Mesenteric fat pad (tissue), 1 donor: ENCODE data around the gene TSHZ3. TPM values are rescaled to one million over a fixed set of nuclear protein-coding genes. Genes with fewer than 3 reads are reported as not detected.

Experiments
- DNase-seq: peaks from one replicate; pipeline ENCODE4 v3.0.0-alpha.2; 2020; ENCODE audit warnings: low spot score
- long read RNA-seq: library from polyadenylated mRNA; unstranded; transcript quantifications from one replicate; pipeline ENCODE4 v2.0.0, GENCODE V29; 2020
- total RNA-seq: library from RNA; stranded (reverse); fragmentation: NEBNext Ultra II Directional; extraction: Animal tissue kit (Norgen Biotek cat#: 25700); gene quantifications from one replicate; pipeline ENCODE4 v1.2.1, GENCODE V29; 2021
- donor health status: DM: yes; HTN: yes; CAD: no.

Gene TSHZ3, protein sequence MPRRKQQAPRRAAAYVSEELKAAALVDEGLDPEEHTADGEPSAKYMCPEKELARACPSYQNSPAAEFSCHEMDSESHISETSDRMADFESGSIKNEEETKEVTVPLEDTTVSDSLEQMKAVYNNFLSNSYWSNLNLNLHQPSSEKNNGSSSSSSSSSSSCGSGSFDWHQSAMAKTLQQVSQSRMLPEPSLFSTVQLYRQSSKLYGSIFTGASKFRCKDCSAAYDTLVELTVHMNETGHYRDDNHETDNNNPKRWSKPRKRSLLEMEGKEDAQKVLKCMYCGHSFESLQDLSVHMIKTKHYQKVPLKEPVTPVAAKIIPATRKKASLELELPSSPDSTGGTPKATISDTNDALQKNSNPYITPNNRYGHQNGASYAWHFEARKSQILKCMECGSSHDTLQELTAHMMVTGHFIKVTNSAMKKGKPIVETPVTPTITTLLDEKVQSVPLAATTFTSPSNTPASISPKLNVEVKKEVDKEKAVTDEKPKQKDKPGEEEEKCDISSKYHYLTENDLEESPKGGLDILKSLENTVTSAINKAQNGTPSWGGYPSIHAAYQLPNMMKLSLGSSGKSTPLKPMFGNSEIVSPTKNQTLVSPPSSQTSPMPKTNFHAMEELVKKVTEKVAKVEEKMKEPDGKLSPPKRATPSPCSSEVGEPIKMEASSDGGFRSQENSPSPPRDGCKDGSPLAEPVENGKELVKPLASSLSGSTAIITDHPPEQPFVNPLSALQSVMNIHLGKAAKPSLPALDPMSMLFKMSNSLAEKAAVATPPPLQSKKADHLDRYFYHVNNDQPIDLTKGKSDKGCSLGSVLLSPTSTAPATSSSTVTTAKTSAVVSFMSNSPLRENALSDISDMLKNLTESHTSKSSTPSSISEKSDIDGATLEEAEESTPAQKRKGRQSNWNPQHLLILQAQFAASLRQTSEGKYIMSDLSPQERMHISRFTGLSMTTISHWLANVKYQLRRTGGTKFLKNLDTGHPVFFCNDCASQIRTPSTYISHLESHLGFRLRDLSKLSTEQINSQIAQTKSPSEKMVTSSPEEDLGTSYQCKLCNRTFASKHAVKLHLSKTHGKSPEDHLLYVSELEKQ
- total RNA-seq: 12.6 TPM
- long read RNA-seq, partial matches to known transcripts: 0 of 45 reads
- long read RNA-seq, other reads (novel, unspliced or antisense): 45 of 45 reads

DNA sequence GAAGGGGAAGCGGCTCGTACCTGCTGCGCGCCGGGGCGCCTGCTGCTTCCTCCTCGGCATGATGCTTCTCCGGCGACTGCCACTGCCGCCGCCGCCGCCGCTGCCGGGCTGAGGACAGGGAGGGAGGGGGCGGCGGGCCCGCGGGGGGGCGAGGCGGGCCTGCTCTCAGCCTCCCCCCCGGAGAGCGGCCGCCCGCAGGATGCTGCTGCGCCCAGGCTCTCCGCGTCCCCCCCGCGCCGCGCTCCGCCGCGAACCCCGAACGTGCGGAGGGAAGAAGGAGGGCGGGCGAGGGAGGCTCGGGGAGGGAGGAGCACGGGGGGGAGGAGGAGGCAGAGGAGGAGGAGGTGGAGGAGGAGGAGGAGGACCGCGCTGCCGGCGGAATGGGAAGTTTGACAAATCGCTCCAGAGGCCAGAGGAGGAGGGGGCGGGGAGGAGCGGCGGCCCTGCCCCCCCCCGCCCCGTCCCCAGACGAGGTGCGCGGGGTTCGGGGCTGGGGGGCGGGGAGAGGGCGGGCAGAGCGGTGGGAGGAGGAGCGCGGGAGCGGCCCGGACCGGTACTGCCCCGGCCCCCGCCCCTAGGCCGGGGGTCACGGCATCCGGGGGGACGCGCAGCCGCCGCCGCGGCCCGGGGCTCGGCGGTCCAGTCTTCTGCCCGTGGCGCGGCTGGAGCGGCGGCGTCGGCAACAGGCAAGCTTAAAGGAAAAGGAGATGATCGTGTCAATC is at the start of gene TSHZ3:
Gene TSHZ3 (minus strand): TSS at position 277 of the 722 bp plus-strand sequence. CDS start 217 bp downstream, at position 60.
- DNase-seq: no peak

- no peak for DNase-seq
These were observed 48.1 kb upstream of the TSHZ3 start for GRCh38 chr19:31397308-31397707.

DNA sequence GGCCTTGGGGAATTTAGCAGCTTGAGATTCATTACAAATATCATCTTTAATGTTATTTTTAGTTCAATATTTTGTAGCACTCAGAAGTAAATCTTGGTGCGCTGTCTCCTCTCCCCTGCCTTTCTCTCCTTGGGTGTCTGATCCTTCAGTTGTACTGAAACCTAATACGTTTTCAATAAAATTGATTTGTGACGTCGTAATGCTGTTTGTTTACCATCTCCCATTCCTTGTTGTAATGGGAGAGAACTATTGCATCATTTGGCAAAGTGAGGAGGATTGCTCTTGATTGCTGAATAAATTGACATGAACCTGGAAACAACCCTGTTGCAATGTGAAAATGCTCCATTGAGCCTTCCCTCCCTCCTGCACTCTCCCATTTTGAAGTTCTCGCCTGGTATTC is 43.2 kb upstream of the TSHZ3 start:
- DNase-seq: no peak

- no peak for DNase-seq
These were observed 42.3 kb upstream of the TSHZ3 start for GRCh38 chr19:31391518-31391917.

DNA sequence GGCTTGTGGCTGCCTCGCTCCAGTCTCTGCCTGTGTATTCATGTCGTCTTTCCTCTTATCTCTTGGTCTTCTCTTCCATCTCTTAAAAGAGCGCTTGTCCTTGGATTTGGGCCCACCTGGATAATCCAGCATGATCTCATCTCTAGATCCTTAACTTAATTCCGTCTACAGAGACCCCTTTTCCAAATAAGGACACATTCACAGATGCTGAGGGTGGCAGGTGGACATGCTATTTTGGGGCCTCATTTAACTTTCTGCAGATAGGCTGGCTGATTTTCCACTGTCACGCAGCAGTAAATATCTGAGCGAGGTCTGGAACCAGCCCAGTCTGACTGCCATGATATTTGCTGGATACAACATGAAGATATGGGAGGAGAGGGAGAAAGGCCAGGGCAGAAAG is 41.5 kb upstream of the TSHZ3 start:
- no peak for DNase-seq

DNA sequence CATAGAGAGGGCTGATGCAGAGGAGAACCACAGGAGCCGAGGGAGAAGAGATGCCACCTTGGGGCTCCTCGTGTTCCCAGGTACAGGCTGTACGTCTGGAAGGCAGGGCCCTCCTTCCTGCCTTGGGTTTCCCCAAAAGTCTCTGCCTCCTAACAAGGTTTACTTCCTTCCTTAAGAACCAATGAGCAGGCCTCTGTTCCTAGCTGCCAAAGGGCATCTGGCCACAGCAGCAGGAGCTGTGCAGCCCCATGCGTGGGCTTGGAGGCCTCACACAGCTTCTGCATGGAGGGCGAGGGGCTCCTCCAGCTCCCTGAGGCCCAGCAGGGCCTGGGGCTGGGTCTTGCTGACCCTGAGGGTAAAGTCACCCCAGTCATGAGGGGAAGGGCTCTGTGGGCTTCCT is 40.6 kb upstream of the TSHZ3 start:
- DNase-seq: no peak

DNA sequence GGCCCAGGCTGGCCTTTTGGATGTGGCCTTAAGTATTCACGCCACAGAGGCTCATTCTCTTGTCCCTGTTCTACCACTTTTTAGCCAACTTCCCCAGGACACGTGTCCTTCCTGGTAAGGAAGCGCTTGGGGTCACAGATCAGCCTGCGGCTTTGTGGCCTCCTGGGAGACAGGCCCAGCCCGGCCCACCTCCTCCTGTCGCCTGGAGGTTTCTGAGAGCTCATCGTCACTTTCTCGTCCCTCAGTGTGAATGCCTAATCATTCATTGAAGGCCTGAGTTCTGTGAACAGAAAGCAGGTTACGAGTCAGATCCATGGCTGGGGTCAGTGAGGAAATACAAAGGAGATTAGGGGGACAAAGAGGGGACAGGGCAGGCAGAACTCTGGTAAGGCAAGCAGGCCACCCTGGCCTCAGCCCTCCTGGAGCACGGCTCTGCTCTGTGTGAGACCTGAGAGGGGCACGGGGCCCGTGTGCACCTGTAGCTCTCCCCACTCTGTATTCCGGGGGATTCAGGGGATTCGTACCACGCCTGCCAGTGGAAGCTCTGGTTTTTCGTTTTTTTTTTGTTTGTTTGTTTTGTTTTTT is 38.6 kb upstream of the TSHZ3 start:
- DNase-seq: no peak

DNA sequence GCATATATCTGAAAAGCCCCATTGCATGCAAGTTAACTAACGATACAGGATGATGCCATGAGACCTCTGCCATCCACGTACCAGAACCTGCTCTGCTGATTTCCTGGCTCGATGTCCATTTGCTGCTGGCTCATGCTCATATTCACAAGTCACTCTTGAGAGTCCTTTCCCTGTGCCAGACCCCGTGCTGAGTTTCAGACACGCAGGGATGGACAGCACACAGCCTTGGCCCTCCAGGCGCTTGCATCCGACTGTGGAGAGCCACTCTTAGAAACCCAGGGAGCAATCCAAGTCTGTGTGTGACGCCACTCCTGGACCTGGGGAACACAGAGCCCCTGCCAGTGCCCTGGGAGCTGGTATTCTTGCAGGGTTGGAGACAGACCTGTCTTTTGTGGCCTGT is 37.6 kb upstream of the TSHZ3 start:
- no peak for DNase-seq

DNA sequence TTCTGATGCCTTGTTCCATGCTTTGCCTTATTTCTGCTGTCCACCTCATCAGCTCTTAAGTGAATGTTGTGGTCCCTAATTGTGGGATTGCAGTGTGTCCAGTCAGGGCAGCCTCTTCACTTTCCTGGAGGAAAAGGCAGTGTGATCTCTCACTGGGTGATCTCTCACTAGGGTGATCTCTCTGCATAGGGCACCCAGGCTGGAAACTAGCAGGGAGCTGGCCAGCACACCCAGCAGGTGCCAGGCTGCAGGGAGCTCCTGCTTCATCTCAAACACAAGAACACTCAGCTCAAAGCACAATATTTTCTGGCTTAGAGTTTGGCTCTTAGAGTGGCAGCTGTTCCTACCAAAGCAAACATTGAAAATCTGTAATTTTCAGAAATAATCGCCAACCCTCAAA is 36.5 kb upstream of the TSHZ3 start:
- no peak for DNase-seq

DNA sequence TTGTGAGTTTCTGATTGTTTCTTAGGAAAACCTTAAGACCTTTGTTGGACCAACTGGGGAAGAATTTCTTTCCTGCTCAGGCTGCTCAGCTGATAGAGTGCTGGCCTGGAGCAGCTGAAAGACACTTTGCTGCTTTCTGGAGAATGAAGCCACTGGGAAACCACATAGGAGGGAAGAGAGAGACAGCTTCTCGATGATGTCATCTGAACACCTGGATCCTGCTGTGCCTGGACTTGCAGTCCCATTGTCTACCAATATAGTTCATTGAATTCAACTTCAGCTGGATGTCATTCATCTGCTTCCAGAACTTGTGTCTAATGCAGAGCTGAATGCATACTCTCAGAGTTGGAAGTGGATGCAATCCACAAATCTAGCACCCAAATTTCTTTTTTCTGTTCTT is 34.3 kb upstream of the TSHZ3 start:
- no peak for DNase-seq

DNA sequence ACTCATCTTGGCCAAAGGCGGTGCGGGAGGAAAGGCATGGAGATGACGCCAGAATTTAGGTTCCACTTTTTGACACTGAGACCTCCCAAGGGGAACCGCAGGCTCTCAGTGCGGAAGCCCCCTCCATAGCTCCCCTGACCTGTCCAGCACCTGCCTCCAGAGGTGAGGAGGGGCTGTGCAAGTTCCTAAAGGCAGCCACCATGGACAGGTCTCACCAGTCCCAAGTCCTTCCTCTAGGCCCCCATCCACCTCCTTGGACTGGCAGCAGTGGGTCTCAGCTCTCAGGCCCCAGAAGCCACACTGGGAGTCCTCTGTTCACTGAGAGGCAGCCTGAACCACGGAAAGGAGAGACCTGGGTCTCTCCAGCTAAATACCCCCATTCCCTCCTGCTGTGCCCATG is 31.6 kb upstream of the TSHZ3 start:
- DNase-seq: no peak

DNA sequence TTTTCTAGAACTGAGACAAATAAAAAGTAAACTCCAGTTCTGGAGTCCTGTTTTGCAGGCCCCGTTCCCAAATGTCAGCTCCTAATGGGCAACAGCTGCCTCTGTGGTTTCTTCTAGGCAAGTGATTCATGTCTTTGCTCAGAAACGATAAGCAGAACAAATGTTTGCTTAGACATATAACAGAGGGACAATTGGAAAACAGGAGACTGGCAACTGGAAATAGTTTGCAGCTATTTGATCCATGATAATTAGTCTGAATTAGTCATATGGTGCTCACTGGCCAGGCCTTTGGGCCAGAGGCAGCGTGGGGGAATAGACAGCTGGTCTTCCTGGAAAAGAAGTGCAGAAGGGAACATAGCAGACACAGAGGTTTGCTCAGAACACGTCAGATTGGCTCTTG is 29.2 kb upstream of the TSHZ3 start:
- no peak for DNase-seq

- no peak for DNase-seq
These were observed 28.5 kb upstream of the TSHZ3 start for GRCh38 chr19:31377736-31378135.

GRCh38 chr19:31372246-31372781 is 23.1 kb upstream of the TSHZ3 start:
- DNase-seq: no peak

DNA sequence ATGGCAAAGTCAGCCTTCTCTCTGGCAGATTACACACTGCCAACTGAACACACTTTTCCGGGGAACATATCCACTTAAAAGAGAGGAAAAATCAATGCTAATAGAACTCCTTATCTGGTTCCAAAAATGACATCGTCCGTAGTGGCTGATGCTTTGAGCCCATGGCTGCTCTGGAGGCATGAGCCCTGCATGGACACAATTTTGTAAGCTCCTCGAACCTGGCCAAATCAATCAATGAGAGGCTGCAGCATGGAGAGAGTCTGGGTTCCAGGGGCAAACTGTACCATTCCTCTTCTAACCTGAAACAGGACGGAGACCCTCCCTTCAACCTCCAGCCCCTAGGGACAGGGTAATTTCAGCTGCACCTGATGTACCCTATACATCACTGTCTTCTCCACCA is 21.0 kb upstream of the TSHZ3 start:
- no peak for DNase-seq

DNA sequence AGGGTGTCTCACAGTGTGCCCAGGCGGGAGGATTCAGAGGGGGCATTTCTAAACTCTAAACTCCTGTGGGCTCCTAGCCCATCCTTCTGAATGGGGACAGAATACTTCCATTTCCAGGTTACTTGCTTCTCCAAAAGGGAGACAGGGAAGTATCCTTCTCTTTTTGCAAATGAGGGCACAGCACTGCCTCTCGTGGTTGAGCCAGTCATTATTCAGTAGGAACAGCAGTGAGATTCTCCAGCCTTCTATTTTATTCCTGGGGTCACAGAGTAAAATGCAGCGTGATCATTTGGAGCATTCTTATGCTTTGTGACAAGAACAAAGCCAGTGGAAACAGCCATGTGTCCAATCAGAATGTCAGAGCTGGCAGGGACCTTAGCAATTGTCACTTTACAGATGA is 15.7 kb upstream of the TSHZ3 start:
- no peak for DNase-seq

- DNase-seq: no peak
These were observed 12.5 kb upstream of the TSHZ3 start for GRCh38 chr19:31361728-31362127.

GRCh38 chr19:31357315-31357673 is 8.1 kb upstream of the TSHZ3 start:
- DNase-seq: no peak

- no peak for DNase-seq
These were observed 7.5 kb upstream of the TSHZ3 start for GRCh38 chr19:31356587-31357314.
